ENCODE results near the gene STOX2.

STOX2 gene

DNA sequence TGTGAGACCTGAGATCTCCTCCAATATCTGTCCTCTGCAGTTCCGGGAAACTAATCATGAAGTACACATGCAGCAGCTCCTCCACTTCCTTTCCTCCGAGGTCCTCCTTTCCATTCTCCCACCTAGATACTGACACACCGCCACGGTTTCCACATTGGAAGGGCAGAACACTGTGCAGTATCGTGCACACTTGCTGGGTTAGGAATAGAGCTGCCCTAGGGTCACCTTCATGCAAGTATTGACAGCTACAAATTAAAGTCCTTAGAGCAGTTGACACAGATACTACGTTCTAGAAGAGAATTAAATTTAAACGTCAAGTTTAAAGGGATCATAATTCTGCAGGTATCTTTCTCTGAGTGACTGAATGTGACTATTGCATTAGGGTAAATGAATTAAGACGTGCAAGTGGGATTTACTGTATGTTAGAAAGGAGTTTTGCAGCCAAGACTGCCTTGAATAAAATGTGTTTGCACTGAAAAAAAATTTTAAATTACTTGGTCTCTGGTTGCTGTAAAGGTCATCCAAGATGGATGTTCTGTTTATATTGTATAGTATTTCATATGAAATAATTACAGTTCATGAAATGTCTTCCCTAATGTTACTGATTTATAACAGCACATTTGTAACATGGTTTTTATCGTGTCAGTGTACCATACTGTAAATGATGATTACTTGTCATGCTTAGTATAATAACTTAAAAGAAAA lies 117.7 kb downstream of the STOX2 start:
- ChIA-PET CTCF (no interaction called here), POLR2A (no interaction called here)
- no peak overlapping the region for H3K4me3 ChIP-seq (ENCODE audit: low read depth, low read length)
- TF ChIP-seq, protein P1, sequence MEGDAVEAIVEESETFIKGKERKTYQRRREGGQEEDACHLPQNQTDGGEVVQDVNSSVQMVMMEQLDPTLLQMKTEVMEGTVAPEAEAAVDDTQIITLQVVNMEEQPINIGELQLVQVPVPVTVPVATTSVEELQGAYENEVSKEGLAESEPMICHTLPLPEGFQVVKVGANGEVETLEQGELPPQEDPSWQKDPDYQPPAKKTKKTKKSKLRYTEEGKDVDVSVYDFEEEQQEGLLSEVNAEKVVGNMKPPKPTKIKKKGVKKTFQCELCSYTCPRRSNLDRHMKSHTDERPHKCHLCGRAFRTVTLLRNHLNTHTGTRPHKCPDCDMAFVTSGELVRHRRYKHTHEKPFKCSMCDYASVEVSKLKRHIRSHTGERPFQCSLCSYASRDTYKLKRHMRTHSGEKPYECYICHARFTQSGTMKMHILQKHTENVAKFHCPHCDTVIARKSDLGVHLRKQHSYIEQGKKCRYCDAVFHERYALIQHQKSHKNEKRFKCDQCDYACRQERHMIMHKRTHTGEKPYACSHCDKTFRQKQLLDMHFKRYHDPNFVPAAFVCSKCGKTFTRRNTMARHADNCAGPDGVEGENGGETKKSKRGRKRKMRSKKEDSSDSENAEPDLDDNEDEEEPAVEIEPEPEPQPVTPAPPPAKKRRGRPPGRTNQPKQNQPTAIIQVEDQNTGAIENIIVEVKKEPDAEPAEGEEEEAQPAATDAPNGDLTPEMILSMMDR (IDR thresholded peaks at IDR 0.05; ENCODE audit: insufficient read depth, low read length, missing control alignments), result no peak
- DNase-seq (ENCODE audit: low read depth, low spot score), result no peak

DNA sequence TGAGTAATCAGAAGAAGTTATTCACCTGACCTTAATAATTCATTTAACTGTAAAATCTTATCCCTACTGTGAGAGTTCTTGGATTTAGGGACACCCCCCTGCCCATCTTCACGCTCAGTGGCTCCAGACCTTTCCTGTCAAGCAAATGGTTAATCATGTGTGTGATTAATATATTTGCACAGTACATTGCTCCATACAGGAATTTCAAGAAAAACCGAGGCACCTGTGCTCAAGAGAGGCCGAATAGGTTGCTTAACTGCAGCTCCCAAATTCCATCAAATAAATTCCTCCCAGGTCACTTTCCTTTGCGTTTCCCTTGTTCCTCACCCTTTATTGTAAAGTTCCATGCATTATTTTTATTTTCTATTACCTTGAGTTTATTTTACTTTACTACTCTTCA lies 119.5 kb downstream of the STOX2 start:
- CTCF ChIA-PET, result no interaction called here
- no peak for DNase-seq (ENCODE audit: low read depth, low spot score)
- TF ChIP-seq, protein P1 (IDR thresholded peaks at IDR 0.05; ENCODE audit: insufficient read depth, low read length, missing control alignments), result no peak
- H3K4me3 ChIP-seq (ENCODE audit: low read depth, low read length), result no peak overlapping the region
- POLR2A ChIA-PET, result no interaction called here

DNA sequence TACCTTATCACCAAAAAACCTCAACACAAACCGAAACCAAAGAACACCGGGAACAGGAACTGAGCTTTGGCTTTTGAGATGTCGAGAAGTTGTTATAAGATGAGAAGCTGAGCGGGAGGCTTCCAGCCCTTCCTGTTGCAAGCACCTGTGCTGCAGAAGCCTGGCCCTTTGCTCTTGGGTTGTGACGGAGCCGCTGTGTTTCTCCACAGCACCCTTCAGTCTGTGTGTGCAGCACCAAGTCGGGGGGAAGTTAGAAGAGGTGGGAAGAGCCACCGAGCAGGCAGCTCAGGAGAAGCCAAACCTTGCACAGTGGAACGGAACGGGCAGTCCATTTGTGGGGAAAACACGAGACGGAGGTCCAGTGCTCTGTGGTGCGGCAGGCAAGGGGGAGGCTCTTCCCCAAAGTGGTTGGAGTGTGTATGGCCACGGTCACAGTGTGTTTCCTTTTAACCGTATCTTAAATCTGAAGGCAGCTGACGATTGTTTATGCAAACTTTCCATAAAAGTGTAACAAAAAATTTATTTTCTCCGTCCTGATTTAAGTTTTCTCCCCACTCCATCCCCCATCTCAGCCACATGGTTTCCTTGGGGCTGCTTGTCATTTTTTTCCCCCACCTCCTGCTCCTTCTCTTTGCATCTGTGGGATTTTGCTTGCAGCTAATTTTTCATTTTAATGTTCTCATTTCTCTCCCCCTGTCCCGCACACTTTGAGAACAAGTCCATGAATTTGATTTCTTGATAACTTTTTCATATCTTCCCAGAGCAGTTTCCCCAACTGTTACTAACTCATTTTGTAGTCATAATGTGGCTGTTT lies 123.7 kb downstream of the STOX2 start:
- no peak for DNase-seq (ENCODE audit: low read depth, low spot score)
- CTCF ChIA-PET, result no interaction called here
- peak overlapping the region; percentile 16 for H3K4me3 ChIP-seq (ENCODE audit: low read depth, low read length)
- TF ChIP-seq, protein P1 (IDR thresholded peaks at IDR 0.05; ENCODE audit: insufficient read depth, low read length, missing control alignments), result no peak
- POLR2A ChIA-PET, result no interaction called here

DNA sequence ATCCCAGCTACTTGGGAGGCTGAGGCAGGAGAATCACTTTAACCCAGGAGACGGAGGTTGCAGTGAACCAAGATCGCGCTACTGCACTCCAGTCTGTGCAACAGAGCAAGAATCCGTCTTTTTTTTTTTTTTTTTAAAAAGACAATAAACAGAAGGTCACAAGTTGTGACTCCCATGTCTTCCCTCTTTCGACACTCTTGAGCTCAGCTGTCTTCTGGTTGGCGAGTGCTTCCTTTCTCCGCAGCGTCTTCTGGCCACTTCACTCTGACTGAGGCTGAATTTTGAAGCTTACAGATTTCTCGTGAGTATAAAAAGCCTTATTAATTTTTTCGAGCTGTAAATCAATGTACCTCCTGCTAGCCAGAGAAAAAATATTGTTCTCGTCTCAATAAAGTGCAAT lies 124.9 kb downstream of the STOX2 start:
- no peak overlapping the region for H3K4me3 ChIP-seq (ENCODE audit: low read depth, low read length)
- ChIA-PET CTCF (no interaction called here), POLR2A (no interaction called here)
- DNase-seq (ENCODE audit: low read depth, low spot score), result no peak
- TF ChIP-seq, protein P1 (IDR thresholded peaks at IDR 0.05; ENCODE audit: insufficient read depth, low read length, missing control alignments), result no peak

DNA sequence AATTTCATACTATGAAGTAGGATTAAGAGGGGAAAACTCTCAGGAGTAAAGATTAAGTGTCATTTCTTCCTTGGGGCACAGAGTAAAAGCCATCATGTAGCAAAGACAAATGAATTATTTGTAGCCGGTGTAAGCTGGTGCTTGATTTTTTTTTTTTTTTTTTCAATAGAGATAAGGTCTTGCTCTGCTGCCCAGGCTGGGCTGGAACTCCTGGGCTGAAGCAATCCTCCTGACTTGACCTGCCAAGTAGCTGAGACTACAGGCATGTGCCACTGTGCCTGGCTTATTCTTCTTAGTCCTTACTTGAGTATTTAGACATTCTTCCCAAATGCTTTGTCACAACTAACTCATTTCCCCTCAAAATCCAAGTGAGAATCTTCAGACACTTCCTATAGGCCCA lies 125.7 kb downstream of the STOX2 start:
- TF ChIP-seq, protein P1 (IDR thresholded peaks at IDR 0.05; ENCODE audit: insufficient read depth, low read length, missing control alignments), result no peak
- H3K4me3 ChIP-seq (ENCODE audit: low read depth, low read length), result no peak overlapping the region
- ChIA-PET POLR2A (no interaction called here), CTCF (no interaction called here)
- no peak for DNase-seq (ENCODE audit: low read depth, low spot score)

DNA sequence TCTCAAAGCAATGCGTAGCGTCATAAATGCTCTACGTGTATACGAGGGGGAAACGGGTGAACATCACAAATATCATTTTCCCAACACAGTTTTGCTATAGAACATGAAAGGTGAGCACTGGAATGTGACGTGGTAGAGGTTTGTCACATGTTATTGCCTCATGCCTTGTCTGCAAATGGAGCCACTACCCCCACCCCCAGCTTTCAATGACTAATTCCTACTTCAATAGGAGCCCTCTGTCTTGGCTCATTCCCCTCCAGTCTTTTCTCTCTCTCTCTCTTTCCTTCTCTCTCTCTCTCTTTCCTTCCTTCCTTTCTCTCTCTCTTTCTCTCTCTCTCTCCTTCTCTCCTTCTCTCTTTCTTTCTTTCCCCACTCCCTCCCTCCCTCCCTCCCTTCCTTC lies 127.0 kb downstream of the STOX2 start:
- ChIA-PET CTCF (no interaction called here), POLR2A (no interaction called here)
- no peak for DNase-seq (ENCODE audit: low read depth, low spot score)
- no peak overlapping the region for H3K4me3 ChIP-seq (ENCODE audit: low read depth, low read length)
- TF ChIP-seq, protein P1 (IDR thresholded peaks at IDR 0.05; ENCODE audit: insufficient read depth, low read length, missing control alignments), result no peak

Measured in AG04449 (cell line).